Prostate gland (tissue), 2 donors: ENCODE results near the gene PRMT7. TPM values are rescaled to one million over a fixed set of nuclear protein-coding genes. Genes with fewer than 3 reads are reported as not detected.

Source experiments
- DNase-seq: peaks from one replicate; pipeline ENCODE4 v3.0.0-alpha.2; 2019; ENCODE audit warnings: low spot score
- H3K27ac ChIP-seq, 2 donors: fragments of 200-600 bp; sonication (generic); 2 replicates each; pipeline ENCODE4 v1.5.1; 2017 to 2019
- H3K27me3 ChIP-seq: fragments of 200-600 bp; sonication (generic); replicated peaks from 2 replicates; pipeline ENCODE4 v1.5.1; 2019; ENCODE audit not compliant: insufficient read depth
- H3K36me3 ChIP-seq, 2 donors: fragments of 200-600 bp; sonication (generic); 1 replicate in 1 of 2; 2 replicates in 1 of 2; pipeline versions ENCODE4 v1.5.1 to v1.8.1; 2017 to 2019
- H3K4me1 ChIP-seq: fragments of 200-600 bp; sonication (generic); replicated peaks from 2 replicates; pipeline ENCODE4 v1.5.1; 2019
- H3K4me3 ChIP-seq, 2 donors: fragments of 200-600 bp; sonication (generic); 2 replicates each; pipeline ENCODE4 v1.5.1; 2017 to 2019
- H3K9me3 ChIP-seq: fragments of 200-600 bp; sonication (generic); 2 replicates; pipeline ENCODE4 v1.5.1; 2017
- POLR2A ChIP-seq: fragments of 450-650 bp; IDR thresholded peaks from one replicate; pipeline ENCODE4 v1.6.1; 2016; ENCODE audit warnings: antibody characterized with exemption, mild to moderate bottlenecking
- POLR2AphosphoS5 ChIP-seq: sonication (generic); formaldehyde crosslinking; IDR thresholded peaks from one replicate; pipeline ENCODE4 v1.6.1; 2017; ENCODE audit warnings: antibody characterized with exemption
- WGBS: methylation state at CpG from one replicate; pipeline ENCODE4 v1.1.5; 2018; 5-methylcytosine and 5-hydroxymethylcytosine counted together
- intact Hi-C: fragments of 100-400 bp; cut with DNase I; formaldehyde crosslinking; loops from one replicate; pipeline ENCODE4 v1.14.2; 2022
- total RNA-seq, 2 donors: library from RNA; depleted of rRNA; stranded (reverse); fragments of >200 nt; gene quantifications; one replicate each; pipeline ENCODE4 v1.1.0, GENCODE V29; 2016
- TF ChIP-seq, protein P1 (sequence below), 4 experiments: fragments of 200-600 bp in 2 of 4; fragments of 450-650 bp in 2 of 4; sonication (generic) in 2 of 4; IDR thresholded peaks; 1 replicate in 3 of 4; 2 replicates in 1 of 4; pipeline ENCODE4 v1.5.1; 2016 to 2019; ENCODE audit warnings: antibody characterized with exemption in 4 of 4, mild to moderate bottlenecking in 2 of 4, moderate library complexity in 2 of 4

The PRMT7 gene
- total RNA-seq, 2 donors from 2014 or later, result 45.2 to 77.9 TPM

DNA sequence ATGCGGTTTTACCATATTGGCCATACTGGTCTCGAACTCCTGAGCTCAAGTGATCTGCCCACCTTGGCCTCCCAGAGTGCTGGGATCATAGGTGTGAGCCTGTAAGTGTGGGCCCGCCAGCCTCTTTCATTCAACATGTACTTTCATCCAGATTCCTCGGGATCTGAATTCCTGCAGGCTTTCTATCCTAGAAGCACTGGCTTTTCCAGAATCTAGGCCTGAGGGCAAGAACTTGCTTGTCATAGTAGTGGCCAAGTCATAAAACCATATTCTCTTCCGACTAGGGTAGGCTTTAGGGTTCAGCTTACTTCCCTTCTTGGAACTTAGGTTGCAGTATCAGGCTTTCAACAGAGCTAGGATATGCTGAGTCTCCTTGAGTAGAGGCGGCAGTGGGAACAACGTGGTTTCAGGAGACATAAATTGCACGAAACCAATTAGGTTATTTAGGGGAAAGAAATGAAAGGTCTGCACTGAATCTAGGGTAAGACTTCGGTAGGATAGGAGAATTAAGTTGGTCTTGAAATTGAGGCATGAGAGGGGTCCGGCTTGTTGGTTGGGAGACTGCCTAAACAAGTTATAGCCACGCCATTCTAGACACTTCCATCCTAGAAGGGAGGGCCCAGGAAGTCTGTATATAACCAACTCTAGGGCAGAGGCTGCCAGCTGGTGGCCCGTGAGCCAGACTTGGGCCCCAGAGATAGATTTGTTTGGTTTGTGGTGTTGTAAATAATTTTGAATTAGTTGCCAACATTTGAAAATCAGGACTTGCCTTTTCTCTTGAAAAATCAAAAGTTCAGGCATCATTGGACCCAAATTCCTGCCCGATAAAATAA lies 30.9 kb upstream of the PRMT7 start:
- WGBS, result 81% methylated on average over 13 of the region's 13 CpGs
- intact Hi-C loops, result no loop called here
- H3K4me1 ChIP-seq, result no peaks in the 10 kb centered on the region
- TF ChIP-seq POLR2A, result no peak
- TF ChIP-seq, protein P1, sequence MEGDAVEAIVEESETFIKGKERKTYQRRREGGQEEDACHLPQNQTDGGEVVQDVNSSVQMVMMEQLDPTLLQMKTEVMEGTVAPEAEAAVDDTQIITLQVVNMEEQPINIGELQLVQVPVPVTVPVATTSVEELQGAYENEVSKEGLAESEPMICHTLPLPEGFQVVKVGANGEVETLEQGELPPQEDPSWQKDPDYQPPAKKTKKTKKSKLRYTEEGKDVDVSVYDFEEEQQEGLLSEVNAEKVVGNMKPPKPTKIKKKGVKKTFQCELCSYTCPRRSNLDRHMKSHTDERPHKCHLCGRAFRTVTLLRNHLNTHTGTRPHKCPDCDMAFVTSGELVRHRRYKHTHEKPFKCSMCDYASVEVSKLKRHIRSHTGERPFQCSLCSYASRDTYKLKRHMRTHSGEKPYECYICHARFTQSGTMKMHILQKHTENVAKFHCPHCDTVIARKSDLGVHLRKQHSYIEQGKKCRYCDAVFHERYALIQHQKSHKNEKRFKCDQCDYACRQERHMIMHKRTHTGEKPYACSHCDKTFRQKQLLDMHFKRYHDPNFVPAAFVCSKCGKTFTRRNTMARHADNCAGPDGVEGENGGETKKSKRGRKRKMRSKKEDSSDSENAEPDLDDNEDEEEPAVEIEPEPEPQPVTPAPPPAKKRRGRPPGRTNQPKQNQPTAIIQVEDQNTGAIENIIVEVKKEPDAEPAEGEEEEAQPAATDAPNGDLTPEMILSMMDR (IDR thresholded peaks at IDR 0.05), result no peak
- TF ChIP-seq POLR2AphosphoS5, result no peak
- no peaks in the 10 kb centered on the region for H3K9me3 ChIP-seq
- no peaks in the 10 kb centered on the region for H3K27me3 ChIP-seq
- no peak overlapping the region for H3K4me3 ChIP-seq
- DNase-seq, result no peak
- no peak overlapping the region for H3K27ac ChIP-seq
- no peaks in the 10 kb centered on the region for H3K36me3 ChIP-seq

DNA sequence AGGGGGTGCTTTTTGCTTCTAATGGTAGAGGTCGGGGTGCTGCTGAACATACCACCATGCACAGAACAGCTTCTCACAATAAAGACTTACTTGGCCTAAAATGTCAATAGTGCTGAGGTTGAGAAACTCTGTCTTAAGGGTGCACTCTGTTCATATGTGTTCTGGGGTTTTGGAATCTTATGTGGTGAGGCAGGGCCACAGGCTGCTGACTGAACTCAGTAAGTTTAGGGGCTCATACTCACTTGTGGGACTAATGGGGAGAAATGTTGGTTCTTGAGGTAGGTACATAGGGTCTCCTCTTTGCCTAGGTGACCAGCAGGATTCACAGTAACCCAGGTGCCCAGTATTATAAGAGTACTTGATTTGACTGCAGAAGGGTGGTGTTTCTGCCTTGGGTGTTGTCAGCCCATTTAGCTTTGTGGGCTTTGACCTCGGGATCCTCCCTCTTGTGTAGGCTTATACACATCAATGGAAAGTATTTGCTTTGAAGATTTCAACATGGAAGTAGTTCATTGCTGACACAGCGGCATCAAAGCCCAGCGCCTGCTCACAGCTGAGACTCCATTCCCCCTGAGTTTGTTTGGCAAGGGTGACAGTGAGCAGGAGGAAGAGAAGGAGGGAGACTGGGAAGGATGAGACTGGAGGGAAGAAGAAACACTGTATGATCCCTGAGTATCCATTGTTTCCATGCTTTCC lies 29.3 kb upstream of the PRMT7 start:
- no peak overlapping the region for H3K27ac ChIP-seq
- intact Hi-C loops, result no loop called here

DNA sequence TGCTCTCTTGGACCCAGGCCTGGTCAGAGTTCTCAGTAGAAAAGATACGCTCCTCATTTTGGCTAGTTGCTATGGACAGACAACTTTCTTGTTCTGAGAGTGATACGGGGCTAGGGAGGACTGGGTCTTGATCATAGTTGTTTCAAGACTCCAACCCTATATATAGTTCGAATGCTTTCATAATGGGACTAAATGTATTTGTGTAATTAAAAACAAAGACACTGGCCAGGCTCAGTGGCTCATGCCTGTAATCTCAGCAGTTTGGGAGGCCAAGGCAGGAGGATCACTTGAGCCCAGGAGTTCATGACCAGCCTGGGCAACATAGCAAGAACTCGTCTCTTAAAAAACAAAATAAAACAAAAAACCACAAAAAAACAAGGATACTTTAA lies 28.8 kb upstream of the PRMT7 start:
- Histone ChIP-seq H3K9me3 (no peaks in the 10 kb centered on the region), H3K27me3 (no peaks in the 10 kb centered on the region), H3K4me3 (no peak overlapping the region), H3K36me3 (no peaks in the 10 kb centered on the region), H3K4me1 (no peaks in the 10 kb centered on the region), H3K27ac (no peak overlapping the region)
- no peak for TF ChIP-seq POLR2A
- TF ChIP-seq, protein P1 (IDR thresholded peaks at IDR 0.05), result no peak
- TF ChIP-seq POLR2AphosphoS5, result no peak
- DNase-seq, result no peak
- intact Hi-C loops, result no loop called here
- WGBS, result 79% methylated on average over 4 of the region's 4 CpGs

More for the DNA sequence above, 29.3 kb upstream of the PRMT7 start:
- TF ChIP-seq, protein P1 (IDR thresholded peaks at IDR 0.05), result no peak
- no peak for TF ChIP-seq POLR2AphosphoS5
- TF ChIP-seq POLR2A, result no peak
- no peaks in the 10 kb centered on the region for H3K9me3 ChIP-seq
- DNase-seq, result no peak
- H3K4me3 ChIP-seq, result no peak overlapping the region
- H3K27me3 ChIP-seq, result no peaks in the 10 kb centered on the region
- no peaks in the 10 kb centered on the region for H3K4me1 ChIP-seq
- H3K36me3 ChIP-seq, result no peaks in the 10 kb centered on the region
- 86% methylated on average over 4 of the region's 4 CpGs for WGBS

DNA sequence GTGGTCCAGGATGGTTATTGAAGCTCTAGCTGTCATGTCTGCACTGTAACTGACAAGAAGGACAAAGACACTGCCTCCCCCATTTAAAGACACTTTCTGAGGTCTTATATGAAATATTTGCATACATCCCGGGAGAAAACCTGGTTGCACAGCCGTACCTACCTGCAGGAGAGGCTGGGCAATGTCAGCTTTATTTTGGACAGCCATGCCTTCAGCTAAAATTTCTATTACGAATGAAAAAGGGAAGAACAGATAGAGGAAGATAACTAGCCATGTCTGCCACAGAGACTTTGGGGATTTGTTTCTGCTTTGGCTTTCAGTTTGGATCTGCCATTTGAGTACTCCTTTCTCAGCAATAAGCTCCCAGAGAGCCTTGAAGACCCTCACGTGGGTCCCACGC lies 27.5 kb upstream of the PRMT7 start:
- Histone ChIP-seq H3K4me3 (no peak overlapping the region), H3K36me3 (no peaks in the 10 kb centered on the region), H3K4me1 (no peaks in the 10 kb centered on the region), H3K27ac (peak overlapping the region; percentile 32 to 44), H3K9me3 (no peaks in the 10 kb centered on the region), H3K27me3 (no peaks in the 10 kb centered on the region)
- 61% methylated on average over 5 of the region's 5 CpGs for WGBS
- intact Hi-C loops, result no loop called here
- TF ChIP-seq POLR2AphosphoS5, result no peak
- TF ChIP-seq, protein P1 (IDR thresholded peaks at IDR 0.05), result no peak
- TF ChIP-seq POLR2A, result no peak
- DNase-seq, result no peak
